Caco-2 (cell line): Measurements from ENCODE around the gene GAB2. TPM values are rescaled to one million over a fixed set of nuclear protein-coding genes. Genes with fewer than 3 reads are reported as not detected.

Experiments used
- BruUV-seq: library from RNA; stranded (reverse); fragments of 400-500 nt; replicated peaks from 2 replicates; lab custom pipeline; 2021; lab: Mats Ljungman, UMichigan
- CTCF ChIA-PET: fragments of 300-600 bp; sonication (Branson Sonifier 250); formaldehyde crosslinking; loops from one replicate; lab custom pipeline; 2022; ENCODE audit warnings: antibody characterized with exemption; lab: Charles Lee
- POLR2A ChIA-PET: fragments of 300-600 bp; sonication (Branson Sonifier 250); formaldehyde crosslinking; loops from one replicate; lab custom pipeline; 2022; ENCODE audit warnings: antibody characterized with exemption; lab: Charles Lee
- DNase-seq, 2 experiments: peaks; one replicate each; pipeline versions ENCODE4 v3.0.0 to v3.0.0-alpha.2; 2020 to 2022
- H3K27me3 ChIP-seq: replicated peaks from 2 replicates; pipeline ENCODE4 v1.6.0; 2011; ENCODE audit warnings: low read length; ENCODE audit not compliant: control insufficient read depth, insufficient read depth
- H3K36me3 ChIP-seq: 2 replicates; pipeline ENCODE4 v1.5.1; 2011; ENCODE audit warnings: low read length; ENCODE audit not compliant: control insufficient read depth, insufficient read depth
- H3K4me1 ChIP-seq: fragments of 250-450 bp; sonication (Bioruptor Pico); 2 replicates; pipeline ENCODE4 v1.5.1; 2020; ENCODE audit warnings: mild to moderate bottlenecking
- H3K4me3 ChIP-seq: 2 replicates; pipeline ENCODE4 v1.5.1; 2011; ENCODE audit warnings: low read depth, mild to moderate bottlenecking, control low read depth, low read length
- H3K9me3 ChIP-seq: fragments of 250-450 bp; sonication (Bioruptor Pico); 2 replicates; pipeline ENCODE4 v1.5.1; 2020; ENCODE audit warnings: mild to moderate bottlenecking, moderate library complexity
- H3K27ac Mint-ChIP-seq: one replicate; pipeline ENCODE4 v1.8.0; 2022; ENCODE audit warnings: mixed read lengths; ENCODE audit not compliant: unreplicated experiment
- H3K27me3 Mint-ChIP-seq: one replicate; pipeline ENCODE4 v1.8.0; 2022; ENCODE audit warnings: mixed read lengths; ENCODE audit not compliant: insufficient read depth, unreplicated experiment
- H3K36me3 Mint-ChIP-seq: one replicate; pipeline ENCODE4 v1.8.0; 2022; ENCODE audit warnings: mild to moderate bottlenecking, mixed read lengths; ENCODE audit not compliant: insufficient read depth, unreplicated experiment
- H3K4me1 Mint-ChIP-seq: one replicate; pipeline ENCODE4 v1.8.0; 2022; ENCODE audit warnings: low read depth, mixed read lengths; ENCODE audit not compliant: unreplicated experiment
- H3K4me3 Mint-ChIP-seq: one replicate; pipeline ENCODE4 v1.8.0; 2022; ENCODE audit warnings: mild to moderate bottlenecking, moderate library complexity, mixed read lengths; ENCODE audit not compliant: unreplicated experiment
- H3K9me3 Mint-ChIP-seq: one replicate; pipeline ENCODE4 v1.8.0; 2022; ENCODE audit warnings: mixed read lengths; ENCODE audit not compliant: unreplicated experiment
- CTCF ChIP-seq, 2 experiments: fragments of 200-600 bp in 1 of 2; IDR thresholded peaks; 1 replicate in 1 of 2; 2 replicates in 1 of 2; pipeline versions ENCODE4 v1.5.1 to v1.8.0; 2011 to 2022; ENCODE audit warnings: antibody characterized with exemption in 1 of 2, control low read depth in 1 of 2, inconsistent platforms in 1 of 2, low read depth in 1 of 2, low read length in 1 of 2, mild to moderate bottlenecking in 1 of 2, moderate library complexity in 1 of 2; ENCODE audit not compliant: insufficient read depth in 1 of 2, severe bottlenecking in 1 of 2, unreplicated experiment in 1 of 2
- intact Hi-C: fragments of 100-400 bp; cut with micrococcal nuclease; formaldehyde crosslinking; loops from one replicate; pipeline ENCODE4 v1.10.0; 2022; ENCODE audit not compliant: unreplicated experiment
- total RNA-seq: library from RNA; stranded (reverse); gene quantifications from 2 replicates; pipeline ENCODE4 v1.2.3, GENCODE V29; 2022

The GAB2 gene
- total RNA-seq, 1 experiment from 2014 or later = 67.3 TPM

- no peaks in the 10 kb centered on the region for H3K27me3 Mint-ChIP-seq
- TF ChIP-seq CTCF (IDR thresholded peaks at IDR 0.05; ENCODE audit: insufficient read depth in 1 of 2, low read depth in 1 of 2, low read length in 1 of 2, severe bottlenecking in 1 of 2, unreplicated experiment in 1 of 2) = no peak
- peaks cover 1% of the 10 kb centered on the region; the same call in 1 of the 2 replicates for H3K36me3 ChIP-seq
- BruUV-seq = no TSS peak
- no peak overlapping the region for H3K27ac Mint-ChIP-seq
- ChIA-PET CTCF (no interaction called here), POLR2A (no interaction called here)
- H3K27me3 ChIP-seq = no peaks in the 10 kb centered on the region
- no peak overlapping the region for H3K4me3 Mint-ChIP-seq
- intact Hi-C loops = no loop called here
- H3K9me3 Mint-ChIP-seq = no peaks in the 10 kb centered on the region
- H3K9me3 ChIP-seq = no peaks in the 10 kb centered on the region
- no peaks in the 10 kb centered on the region for H3K4me1 ChIP-seq
- H3K36me3 Mint-ChIP-seq = peaks cover 81% of the 10 kb centered on the region
- no peak overlapping the region for H3K4me3 ChIP-seq
- peaks cover 7% of the 10 kb centered on the region for H3K4me1 Mint-ChIP-seq
- DNase-seq = no peak
Observed at GRCh38 chr11:78214331-78215194, 203.1 kb downstream of the GAB2 start.

- H3K27ac Mint-ChIP-seq = no peak overlapping the region
- H3K4me3 ChIP-seq = no peak overlapping the region
- H3K36me3 ChIP-seq = peaks cover 1% of the 10 kb centered on the region; the same call in 1 of the 2 replicates
- H3K27me3 Mint-ChIP-seq = no peaks in the 10 kb centered on the region
- TF ChIP-seq CTCF (IDR thresholded peaks at IDR 0.05; ENCODE audit: insufficient read depth in 1 of 2, low read depth in 1 of 2, low read length in 1 of 2, severe bottlenecking in 1 of 2, unreplicated experiment in 1 of 2) = no peak
- no peaks in the 10 kb centered on the region for H3K4me1 ChIP-seq
- no peak for DNase-seq
- BruUV-seq = no TSS peak
- H3K9me3 ChIP-seq = no peaks in the 10 kb centered on the region
- no peaks in the 10 kb centered on the region for H3K27me3 ChIP-seq
- H3K36me3 Mint-ChIP-seq = peaks cover 82% of the 10 kb centered on the region
- ChIA-PET CTCF (no interaction called here), POLR2A (no interaction called here)
- H3K9me3 Mint-ChIP-seq = no peaks in the 10 kb centered on the region
- H3K4me1 Mint-ChIP-seq = peaks cover 7% of the 10 kb centered on the region
- H3K4me3 Mint-ChIP-seq = no peak overlapping the region
- intact Hi-C loops = no loop called here
Observed at GRCh38 chr11:78213526-78214330, 203.9 kb downstream of the GAB2 start.

- Mint-ChIP-seq H3K4me3 (no peak overlapping the region), H3K27me3 (no peaks in the 10 kb centered on the region), H3K36me3 (peaks cover 84% of the 10 kb centered on the region), H3K4me1 (peaks cover 7% of the 10 kb centered on the region), H3K9me3 (no peaks in the 10 kb centered on the region), H3K27ac (no peak overlapping the region)
- Histone ChIP-seq H3K36me3 (peaks cover 1% of the 10 kb centered on the region; the same call in 1 of the 2 replicates), H3K4me1 (no peaks in the 10 kb centered on the region), H3K27me3 (no peaks in the 10 kb centered on the region), H3K9me3 (no peaks in the 10 kb centered on the region), H3K4me3 (no peak overlapping the region)
- BruUV-seq = no TSS peak
- intact Hi-C loops = no loop called here
- TF ChIP-seq CTCF (IDR thresholded peaks at IDR 0.05; ENCODE audit: insufficient read depth in 1 of 2, low read depth in 1 of 2, low read length in 1 of 2, severe bottlenecking in 1 of 2, unreplicated experiment in 1 of 2) = no peak
- DNase-seq = peak in 1 of 2 experiments; percentile 27
- ChIA-PET POLR2A (no interaction called here), CTCF (no interaction called here)
Observed at GRCh38 chr11:78212586-78213371, 204.8 kb downstream of the GAB2 start.
